GM15510 (cell line): Measurements from ENCODE around the gene RFWD3.

Experiments
- POLR2A ChIP-seq: IDR thresholded peaks from 3 replicates; pipeline ENCODE4 v1.6.1; 2011; ENCODE audit warnings: borderline replicate concordance; ENCODE audit not compliant: insufficient read length; ENCODE audit errors: extremely low read depth

Gene RFWD3

DNA sequence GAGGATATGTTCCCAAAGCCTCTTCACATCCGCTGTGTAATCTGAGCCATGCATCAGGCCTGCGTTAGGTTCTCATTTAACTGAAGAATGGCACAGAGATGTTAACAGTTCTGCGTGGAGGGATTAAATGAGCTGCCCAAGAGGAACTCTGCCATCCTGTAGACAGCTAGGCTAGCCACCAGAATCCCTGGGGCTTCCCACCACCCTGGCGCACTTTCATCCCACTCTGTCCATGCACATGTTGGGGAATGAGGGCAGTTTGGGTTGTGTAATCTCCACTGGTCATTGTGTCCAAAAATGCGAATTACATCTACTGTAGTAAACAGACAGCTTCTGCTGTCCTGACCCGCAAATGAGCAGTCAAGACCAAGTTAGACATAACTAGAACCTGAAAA lies 58.7 kb downstream of the RFWD3 start:
- TF ChIP-seq POLR2A, result no peak

DNA sequence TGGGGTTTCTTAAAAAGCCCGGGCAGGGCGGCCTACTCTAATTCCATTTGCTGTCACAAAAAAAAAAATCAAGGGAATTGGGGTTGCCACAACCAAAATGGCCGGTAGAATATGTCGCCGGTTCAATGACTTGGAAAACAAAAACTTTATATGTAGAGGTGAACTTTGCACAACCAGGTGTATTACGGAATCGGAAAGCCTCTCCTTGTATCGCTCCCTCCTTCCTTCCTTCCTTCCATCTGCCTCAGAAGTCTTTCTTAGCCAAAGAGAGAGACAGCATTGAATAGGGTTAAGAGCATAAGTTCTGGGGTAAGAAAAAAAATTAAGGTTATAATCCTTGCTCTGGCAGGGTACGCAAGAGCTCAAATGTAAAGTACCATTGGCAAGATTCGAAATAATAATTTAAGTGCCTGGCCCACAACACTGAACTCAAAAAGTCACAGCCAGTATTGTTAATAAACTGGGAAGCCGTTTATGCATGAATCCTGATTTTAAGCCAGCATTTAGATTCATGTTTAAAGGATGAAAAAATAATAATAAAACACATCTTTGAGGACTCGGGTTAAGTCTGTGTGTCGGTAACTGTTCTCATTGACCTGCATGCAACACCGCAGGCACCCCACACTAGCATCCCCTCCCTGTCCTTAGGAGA lies 59.2 kb downstream of the RFWD3 start:
- TF ChIP-seq POLR2A, result no peak

DNA sequence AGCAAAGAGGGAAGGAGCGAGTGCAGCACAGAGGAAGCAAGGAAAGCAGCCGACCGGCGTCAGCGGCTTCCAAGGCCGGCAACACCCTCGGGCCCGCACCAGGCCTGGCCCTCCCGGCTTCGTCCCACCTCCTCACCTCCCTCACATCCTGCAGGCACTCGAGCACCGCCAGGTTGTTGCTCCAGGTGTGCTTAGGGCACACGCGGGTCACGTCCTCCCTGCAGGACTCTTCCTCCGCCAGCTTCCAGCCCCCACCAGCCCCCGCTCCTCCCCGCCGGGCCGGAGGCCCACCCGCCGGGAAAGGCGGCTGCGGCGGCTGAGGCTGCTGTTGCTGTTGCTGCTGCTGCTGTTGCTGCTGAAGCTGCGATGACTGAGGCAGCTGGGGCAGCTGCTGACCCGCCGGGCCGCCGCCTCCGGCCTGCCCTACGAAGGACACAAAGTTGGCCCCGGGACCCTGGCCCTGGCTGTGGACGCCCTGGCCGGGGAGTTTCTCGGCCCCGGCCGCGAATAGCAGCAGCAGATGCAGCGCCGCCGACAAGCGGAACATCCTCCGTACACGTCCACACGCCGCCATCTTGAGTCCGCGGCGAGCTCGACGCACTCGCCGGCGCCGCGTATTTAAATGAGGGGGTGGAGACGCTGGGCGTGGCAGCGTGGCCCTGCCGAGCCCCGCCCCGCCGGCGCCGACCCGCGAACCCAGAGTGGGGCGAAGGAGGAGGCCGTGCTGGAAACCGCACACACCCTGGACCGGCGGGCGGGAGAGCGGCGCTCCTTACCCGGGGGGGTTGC lies 60.0 kb downstream of the RFWD3 start, which contains the start of gene GLG1:
GLG1 (minus strand) TSS at position 594 of the 789 bp plus-strand sequence; CDS start at position 574, 20 bp downstream.
- TF ChIP-seq POLR2A, result peak; percentile 98

GRCh38 chr16:74605746-74606520 lies 60.7 kb downstream of the RFWD3 start:
- no peak for TF ChIP-seq POLR2A

GRCh38 chr16:74605332-74605731 lies 61.3 kb downstream of the RFWD3 start:
- no peak for TF ChIP-seq POLR2A

GRCh38 chr16:74603848-74604247 lies 62.8 kb downstream of the RFWD3 start:
- no peak for TF ChIP-seq POLR2A

GRCh38 chr16:74601126-74601871 lies 65.4 kb downstream of the RFWD3 start:
- TF ChIP-seq POLR2A, result no peak

GRCh38 chr16:74596586-74596985 lies 70.1 kb downstream of the RFWD3 start:
- TF ChIP-seq POLR2A, result no peak

DNA sequence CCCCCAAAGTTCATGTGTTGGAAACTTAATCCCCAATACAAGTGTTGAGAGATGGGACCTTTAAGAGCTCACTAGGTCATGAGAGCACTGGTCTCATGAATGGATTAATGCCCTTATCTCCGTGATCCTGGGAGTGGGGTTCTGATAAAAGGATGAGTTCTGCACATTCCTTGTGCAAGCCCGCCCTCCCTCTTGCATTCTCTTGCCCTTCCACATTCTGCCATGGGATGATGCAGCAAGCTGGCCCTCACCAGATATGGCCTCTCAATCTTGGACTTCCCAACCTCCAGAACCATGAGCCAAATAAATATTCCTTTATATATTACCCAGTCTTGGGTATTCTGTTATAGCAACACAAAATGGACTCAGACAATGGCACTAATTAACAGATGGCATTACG lies 73.8 kb downstream of the RFWD3 start:
- no peak for TF ChIP-seq POLR2A

DNA sequence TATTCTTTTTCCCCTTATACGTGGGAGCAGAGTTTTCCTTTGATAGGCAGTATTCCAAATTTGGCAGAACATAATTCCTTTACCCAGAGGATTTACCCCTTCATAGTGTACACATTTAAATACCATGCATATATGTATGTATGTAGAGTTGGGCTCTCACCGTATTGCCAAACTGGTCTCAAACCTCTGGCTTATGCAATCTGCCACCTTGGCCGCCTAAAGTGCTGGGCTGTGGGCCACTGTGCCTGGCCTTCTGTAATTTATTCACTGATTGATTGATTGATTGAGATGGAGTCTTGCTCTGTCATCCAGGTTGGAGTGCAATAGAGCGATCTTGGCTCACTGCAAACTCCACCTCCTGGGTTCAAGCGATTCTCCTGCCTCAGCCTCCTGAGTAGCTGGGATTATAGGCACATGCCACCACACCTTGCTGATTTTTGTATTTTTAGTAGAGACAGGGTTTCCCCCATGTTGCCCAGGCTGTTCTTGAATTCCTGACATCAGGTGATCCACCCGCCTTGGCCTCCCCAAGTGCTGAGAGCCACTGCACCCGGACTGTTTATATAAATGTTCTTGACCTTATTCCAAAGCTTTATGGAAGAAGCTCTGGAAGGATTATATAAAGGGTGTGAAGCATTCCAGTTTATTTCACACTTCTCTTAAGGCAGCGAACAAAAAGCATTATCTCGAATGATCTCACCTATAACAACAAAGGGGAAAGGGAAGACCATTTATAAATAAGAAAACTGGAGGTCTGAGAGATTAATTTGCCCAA lies 74.6 kb downstream of the RFWD3 start:
- TF ChIP-seq POLR2A, result no peak

- no peak for TF ChIP-seq POLR2A
Measured at GRCh38 chr16:74586948-74587347, 79.7 kb downstream of the RFWD3 start.

GRCh38 chr16:74585846-74586443 lies 80.7 kb downstream of the RFWD3 start:
- TF ChIP-seq POLR2A, result no peak

DNA sequence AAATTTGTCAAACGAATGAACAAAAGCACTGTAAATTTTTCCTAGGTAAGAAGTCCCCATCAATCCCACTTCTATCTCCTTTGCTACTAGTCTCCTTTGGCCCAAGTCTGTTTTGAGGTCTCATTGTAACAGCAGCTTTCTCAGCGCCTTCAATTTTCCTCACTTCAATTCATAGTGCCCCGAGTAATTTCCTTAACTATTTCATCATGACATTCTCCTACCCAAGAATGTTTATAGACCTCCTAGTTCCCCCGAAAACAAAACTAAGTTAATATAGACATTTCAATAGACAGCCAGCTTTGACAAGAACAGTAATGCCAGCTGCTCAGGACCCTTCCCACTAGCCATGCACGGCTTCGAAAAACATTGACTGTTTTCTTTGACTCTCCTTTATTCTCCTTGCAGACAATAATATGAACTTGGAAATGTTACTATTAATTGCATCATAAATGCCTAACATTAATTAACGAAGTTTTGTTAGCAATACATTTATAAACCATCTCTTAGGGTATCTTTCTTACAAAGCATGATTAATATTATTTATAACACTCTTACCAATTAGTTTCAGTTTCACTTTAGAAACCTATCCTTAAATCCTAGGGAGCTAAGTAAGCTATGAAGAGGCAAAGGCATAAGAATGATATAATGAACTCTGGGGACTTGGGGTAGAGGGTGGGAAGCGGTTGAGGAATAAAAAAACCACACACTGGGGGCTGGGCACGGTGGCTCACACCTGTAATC lies 82.6 kb downstream of the RFWD3 start:
- TF ChIP-seq POLR2A, result no peak
